Stimulated activated CD8-positive, alpha-beta memory T cell treated with anti-CD3 and anti-CD28 coated beads, Interleukin-2, amount 100 ng/mL, for 1 hour (primary cell): Measurements from ENCODE around the gene AK3.

Experiments used
- DNase-seq, 2 donors: peaks; one replicate each; pipeline ENCODE4 v3.0.0-alpha.2; 2020; ENCODE audit warnings: low read depth in 2 of 2

The AK3 gene

DNA sequence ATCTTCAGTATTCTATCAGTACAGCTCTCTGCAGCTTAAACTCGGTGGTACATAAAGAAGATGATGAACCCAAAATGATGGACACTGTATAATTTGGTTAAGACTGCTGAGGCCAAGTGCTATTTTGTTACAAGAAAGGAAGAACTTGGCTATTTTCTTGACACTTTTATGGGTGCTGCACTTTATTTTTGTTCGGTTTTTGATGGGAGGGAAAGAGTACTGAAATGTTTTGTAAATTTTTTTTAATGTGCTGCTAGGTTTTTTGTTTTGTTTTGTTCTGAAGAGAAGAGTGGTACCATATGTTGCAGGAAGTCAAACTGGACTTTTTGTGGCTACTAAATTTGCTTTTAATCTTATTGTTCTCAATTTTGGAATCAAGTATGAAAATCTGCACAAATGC, 35.0 kb downstream of the AK3 start:
- no peak for DNase-seq

DNA sequence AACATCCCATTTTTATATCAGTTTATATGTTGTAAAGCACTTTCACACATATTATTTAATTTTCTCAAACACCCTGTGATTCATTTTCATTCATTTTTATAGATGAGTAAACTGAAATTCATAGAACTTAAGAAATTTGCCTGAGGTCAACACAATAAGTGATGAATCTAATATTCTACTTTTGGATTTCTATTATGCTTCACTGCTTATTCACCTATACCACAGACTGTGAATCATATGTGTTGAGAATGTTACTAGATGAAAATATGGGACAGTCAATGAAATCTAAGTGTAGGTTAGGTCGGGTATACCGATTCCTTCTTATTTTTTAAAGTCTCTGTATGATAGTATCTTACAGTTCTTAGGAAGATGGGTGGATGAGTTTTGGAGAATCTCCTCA, 36.9 kb downstream of the AK3 start:
- DNase-seq = no peak

DNA sequence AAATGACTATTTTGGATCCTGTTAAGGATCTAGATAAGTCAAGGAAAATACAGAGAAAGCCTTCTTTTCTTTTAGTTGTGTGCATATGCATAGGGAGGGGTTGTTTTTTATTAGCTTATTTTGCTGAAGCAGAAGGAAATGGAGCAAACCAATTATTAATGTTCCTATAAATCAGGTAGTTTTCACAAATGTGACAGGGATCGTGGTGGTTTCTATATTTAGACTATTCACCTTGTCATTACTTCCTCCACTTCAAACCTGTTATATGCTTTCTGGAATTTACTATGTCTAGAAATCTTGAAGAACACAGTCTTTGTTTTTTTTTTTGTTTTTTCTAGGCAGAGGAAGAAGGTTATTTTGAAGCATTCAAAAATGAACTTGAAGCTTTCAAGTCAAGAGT, 39.5 kb downstream of the AK3 start:
- no peak for DNase-seq

DNA sequence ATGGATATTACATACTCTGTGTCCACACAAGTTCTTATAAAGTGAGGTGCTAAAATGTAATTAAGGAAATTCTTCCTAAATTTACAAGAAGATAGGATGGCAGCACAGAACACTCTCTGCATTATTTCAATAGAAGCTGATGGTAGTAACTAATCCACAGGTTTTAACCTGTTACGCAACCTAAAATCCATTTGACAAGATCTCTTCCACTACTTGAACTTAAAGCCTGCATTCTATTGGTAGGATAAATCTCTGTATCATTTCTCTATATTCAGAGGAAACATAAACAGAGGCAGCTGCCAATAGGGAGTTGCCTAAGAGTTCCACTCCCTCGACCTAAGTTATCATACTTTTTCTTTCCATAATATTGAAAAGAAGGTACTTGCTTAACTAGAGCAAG, 40.1 kb downstream of the AK3 start:
- no peak for DNase-seq

DNA sequence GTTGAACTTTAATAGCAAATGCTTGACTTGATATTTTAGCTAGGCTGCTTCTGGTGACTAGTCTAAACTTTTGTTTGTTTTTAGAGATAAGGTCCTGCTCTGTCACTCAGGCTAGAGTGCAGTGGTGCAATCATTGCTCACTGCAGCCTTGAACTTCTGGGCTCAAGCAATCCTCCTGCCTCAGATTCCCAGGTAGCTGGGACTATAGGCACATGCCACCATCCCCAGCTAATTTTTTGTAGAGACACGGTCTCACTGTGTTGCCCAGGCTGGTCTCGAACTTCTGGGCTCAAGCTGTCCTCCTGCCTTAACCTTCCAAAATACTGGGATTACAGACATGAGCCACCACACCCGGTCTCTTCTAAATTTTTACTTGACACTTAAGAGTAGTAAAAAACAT, 40.9 kb downstream of the AK3 start:
- no peak for DNase-seq

DNA sequence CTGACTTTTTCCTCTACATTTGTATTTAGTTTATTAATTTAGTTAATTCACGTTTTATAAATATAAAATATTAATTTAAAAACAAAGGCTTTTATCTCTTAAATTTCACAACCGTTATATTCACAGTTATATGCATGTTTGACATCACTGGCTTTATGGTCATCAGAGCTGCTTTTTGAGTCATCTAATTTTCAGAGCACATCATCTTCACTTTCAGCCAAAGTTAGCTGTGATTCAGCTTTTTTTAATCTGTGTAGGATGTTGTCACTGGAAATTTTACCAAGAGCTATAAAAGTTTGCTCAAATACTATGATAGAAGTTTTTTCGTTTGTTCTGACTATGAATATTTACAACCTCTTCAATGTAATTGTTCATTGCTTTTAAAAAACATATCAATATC, 49.2 kb downstream of the AK3 start:
- no peak for DNase-seq

DNA sequence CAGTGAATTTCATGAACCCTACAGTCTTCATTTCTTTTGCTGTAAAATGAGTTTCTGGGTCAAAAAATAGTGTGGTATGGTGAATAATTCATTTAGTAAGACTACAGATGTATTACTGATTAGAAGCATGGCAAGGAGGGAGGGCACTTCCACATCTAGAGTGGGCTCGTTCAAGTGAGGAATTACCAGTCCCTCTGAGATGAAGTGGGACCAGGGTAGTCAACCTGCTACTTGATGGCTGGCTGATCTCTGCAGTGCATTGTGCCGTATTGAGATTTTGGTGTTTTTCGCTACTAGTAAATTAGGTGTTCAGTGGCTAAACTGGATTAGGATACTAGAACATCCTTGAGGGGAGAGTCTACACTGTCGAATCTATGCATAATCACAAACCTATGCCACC, 50.9 kb downstream of the AK3 start:
- DNase-seq = no peak

DNA sequence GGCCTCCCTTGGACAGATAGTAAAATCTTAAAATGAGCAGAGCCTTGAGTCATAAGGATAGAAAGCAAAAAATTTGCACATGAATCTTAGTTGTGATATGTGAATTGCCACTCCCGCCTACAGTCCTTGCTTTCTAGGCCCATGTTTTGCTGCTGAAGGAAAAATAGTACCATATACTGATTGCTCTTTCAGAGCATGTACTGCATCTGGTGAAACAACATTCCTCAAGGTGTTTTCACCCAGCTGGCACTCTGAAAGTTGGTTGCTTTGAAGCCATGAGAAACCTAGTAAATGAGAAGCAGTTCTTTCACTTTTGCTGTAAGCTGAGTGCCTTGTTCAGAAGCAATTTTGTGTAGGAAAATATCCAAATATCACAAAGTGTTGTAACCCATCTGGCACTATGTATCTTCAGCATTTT, 51.3 kb downstream of the AK3 start:
- DNase-seq = no peak

DNA sequence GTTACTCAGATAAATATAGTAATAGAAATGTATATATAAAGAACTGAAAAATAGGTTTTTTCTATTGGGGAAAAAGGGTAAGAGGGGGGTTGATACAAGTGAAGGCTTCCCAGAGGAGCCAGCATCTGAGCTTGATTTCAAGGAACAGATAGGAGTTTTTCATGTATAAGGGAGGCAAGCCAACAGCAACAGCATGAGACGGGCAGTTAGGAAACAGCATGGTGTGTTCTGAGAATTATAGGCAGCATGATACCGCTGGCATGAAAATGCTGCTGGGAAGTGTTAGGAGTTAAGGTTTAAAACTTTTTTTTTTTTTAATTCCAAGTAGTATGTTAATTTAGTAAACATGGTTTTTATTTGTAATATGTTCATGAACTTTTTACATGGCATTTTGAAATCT, 52.0 kb downstream of the AK3 start:
- DNase-seq = no peak

DNA sequence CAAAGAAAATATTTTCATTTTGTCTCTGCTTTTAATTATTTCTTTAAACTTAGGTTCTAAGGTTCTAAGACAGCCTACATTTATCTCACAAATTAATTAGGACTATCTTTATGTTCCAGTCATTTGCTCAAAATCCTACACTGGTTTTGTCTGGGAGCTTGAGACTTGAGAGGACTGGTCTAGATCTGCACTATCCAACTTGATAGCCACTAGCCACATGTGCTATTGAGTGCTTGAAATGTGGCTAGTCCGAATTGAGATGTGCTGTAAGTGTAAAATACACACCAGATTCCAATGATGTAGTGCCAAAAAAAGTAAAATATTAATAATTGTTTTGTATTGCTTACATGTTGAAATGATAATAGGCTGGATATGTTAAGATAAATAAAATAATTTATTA, 54.4 kb downstream of the AK3 start:
- DNase-seq = no peak

DNA sequence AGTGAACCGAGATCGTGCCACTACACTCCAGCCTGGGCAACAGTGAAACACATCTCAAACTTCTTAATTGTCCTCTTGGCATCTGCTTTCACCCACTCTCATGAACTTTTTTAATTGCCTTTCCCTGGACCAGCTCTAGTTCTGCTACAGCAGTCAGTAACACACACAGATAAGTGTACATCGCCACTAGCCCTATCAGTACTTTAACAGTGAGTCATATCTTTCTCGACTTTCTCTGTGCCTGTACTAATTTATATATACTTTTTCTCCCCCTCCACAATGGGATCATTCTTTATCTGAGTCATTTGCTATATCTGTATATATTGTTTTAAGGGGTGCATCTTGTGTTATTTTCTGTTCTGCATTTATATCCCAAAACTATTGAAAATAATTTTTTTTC, 54.9 kb downstream of the AK3 start:
- no peak for DNase-seq

DNA sequence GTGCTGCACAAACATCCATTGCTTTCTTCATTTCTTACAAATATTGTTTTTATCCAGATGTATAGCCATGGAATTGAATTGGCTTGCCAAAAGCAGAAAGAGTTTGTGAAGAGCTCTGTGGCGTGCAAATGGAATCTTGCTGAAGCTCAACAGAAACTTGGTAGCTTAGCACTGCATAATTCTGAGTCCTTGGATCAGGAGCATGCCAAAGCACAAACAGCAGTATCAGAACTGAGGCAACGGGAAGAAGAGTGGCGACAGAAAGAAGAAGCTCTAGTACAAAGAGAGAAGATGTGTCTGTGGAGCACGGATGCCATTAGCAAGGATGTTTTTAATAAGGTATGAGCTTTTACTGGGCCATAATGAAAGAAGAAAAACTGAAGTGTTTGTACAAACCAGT, 56.2 kb downstream of the AK3 start:
- DNase-seq = no peak

DNA sequence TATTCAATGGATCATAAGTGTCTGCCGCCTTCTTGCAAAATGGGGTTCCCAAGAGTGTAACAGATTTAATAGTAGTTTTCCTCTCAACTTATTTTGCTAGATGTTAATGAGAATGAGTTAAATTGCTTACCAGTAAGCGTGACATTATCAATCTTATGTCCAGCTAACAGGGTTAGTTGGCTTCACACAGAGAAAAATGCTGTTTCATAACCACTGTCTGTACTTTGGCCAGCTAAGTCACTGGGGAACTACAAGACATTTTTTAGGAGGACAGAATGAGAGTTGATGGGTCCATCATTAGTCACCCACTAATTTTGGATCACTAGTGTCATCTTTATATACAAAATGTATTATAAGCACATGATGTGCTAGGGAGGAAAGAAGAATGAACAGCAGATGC, 60.3 kb downstream of the AK3 start:
- DNase-seq = no peak

DNA sequence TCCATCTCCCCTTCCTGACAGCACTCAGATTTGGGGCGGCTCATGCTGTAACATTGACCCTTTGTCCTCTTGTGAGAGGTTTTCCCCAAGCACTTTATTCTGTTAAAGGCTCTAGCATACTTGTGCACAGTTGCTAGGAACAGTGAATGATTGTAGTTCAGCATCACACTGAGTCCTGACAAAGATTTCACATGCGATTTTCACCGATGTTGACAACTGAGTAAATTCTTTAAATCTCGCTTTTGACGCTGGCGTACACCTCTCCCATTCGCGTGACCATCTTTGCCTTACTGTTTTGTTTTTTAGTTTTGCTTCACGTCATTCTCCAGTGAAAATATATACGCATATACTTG, 60.9 kb downstream of the AK3 start:
- no peak for DNase-seq

DNA sequence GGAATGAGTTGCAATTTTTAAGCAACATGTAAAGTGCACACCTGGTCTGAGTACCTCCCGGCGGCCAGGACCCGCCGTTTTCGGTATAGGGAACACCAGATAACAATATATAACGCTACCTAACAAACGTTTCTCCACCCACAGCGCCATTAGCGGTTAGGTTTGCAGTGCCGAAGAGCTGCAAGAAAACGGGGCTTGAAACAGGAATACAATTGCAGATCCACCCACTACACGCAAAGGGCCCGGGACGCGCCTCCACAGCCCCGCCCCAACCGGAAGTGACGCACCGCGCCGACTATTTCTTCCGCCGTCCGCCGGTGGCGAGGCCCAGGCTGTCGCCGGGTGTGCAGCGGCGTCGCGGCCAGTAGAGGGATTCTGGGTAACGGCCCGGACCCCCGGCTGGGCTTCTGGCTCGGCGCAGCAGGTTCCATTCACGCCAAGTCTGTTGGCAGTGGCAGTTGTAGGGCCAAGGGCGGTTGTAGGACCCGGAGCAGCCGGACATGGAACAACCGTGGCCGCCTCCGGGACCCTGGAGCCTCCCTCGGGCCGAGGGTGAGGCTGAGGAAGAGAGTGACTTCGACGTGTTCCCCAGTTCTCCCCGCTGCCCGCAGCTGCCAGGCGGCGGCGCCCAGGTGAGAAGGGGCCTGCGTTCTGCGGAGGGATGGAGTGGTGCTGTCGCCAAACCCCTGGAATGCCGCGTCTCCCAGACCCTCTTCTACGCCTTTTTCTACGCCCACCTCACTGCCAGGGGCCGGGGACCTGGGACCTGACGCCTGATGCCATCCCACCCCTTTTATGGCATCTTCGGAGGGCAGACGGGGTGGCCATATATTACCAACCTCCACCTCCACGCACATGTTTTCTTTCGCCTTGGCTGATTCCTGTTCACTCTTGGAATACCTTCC, 61.5 kb downstream of the AK3 start, which contains the start of gene CDC37L1:
Gene CDC37L1, plus strand, starts transcription at position 302 of the 905 bp plus-strand sequence. Its CDS starts 199 bp downstream, at position 501.
- DNase-seq = peak; percentile 98 to 99

DNA sequence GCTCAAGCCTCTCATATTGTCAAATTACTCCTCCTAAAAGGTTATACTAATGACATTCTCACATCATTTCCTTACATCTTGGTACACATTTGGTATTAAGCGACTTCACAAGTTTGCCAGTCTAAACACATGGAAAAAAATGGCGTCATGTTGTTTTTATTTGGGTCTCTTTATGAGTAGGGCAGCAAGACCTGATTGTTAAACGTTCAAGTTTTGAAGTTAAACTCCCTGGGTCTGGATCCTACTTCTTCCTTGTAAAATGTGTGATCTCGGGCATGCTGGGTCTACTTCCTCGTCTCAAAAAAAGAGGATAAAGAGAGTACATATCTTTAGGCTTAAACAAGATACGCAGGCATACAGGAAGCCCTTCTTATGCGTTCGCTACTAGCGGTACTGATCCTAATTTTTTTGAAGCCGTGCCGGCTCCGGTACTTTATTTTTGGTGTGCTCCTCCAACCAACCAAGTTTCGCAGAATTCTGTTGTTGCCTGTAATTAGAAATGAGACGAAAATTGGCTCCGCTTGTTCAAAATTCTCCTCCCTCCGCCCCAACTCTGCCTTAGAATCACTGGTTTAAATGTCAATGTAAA, 62.2 kb downstream of the AK3 start:
- no peak for DNase-seq

DNA sequence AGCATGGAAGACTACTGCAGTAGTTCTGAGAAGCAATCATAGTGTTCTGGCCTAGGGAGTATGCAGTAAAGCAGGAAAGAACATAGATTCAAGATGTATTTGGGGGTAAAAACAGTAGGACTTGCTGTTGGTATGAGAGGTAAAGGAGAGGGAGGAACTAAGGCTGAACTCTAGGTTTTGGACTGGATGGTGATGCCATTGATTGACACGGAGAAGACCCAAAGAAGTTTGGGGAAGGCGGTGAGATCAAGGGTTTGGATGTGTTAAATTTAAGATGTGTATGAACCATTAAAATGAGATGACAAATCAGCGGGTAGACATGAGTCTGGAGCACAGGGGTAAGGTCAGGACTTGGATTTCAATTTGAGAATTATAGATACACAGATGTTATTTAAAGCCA, 63.6 kb downstream of the AK3 start:
- DNase-seq = no peak

DNA sequence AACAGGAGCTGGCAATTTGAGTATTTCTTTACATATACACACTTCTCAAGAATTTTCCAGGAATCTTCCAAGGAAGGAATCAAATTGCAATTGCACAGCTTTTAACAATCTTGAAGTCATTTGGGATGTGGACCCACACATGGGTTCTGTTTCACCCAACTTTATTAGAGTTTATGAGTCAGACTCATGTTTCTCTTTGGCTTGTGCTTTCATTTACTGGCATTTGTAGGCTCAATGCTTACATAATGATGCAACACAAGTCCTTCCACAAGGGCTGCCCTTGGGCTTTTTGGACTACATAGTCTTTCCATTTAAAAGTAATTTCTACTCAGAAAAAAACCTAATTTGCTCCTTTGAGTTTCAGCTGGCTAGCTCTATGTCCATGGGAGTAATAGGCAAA, 66.2 kb downstream of the AK3 start:
- DNase-seq = no peak

DNA sequence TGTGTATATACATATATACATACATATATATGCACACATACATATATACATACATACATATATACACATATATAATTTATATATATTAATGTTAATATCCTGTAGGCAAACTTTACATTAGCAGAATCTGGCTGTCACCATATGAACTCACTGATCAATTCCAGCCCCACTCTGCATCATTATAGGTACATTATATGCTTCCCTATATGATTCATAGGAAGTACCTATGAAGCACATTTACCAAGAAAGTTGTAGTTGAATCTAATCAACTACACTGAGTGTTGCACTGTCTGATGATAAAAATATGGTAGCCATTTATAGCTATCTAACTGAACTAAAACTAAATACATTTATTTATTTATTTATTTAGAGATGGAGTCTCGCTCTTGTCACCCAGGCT, 69.3 kb downstream of the AK3 start:
- no peak for DNase-seq

DNA sequence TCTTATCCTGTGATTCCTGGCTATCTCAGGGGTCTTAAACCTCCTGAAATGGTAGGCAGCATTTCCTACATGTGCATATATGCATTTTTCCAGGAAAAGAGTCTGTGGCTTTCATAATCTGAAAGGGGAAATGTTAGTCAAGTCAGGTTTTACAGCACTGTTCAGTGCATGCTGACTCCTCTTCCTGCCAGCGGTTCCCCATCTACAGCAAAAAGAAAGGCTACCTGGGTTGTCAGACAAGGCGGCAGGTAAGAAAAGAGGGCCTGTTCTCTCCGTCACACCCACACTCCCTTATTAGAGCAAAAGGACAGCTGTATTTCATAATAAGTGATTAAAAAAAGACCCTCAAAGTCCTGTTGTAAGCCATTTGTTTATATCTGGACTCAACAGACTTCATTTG, 70.4 kb downstream of the AK3 start:
- DNase-seq = no peak

DNA sequence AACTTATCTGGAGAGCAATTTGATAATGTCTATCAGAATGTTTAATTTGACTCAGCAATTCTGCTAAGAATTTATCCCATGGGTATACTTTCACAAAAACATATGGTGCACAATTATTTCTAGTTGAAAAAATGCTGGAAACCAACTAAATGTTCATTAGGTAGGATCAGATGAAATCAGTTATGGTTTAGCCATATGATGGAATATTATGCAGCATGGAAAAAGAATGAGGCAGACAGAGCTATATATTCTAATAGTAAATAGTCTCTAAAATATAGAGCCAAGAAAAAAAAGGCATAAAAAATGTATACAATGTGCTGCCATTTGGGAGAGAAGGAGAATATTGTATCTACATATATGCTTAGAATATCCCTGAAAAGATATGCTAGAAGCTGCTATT, 71.1 kb downstream of the AK3 start:
- DNase-seq = no peak

DNA sequence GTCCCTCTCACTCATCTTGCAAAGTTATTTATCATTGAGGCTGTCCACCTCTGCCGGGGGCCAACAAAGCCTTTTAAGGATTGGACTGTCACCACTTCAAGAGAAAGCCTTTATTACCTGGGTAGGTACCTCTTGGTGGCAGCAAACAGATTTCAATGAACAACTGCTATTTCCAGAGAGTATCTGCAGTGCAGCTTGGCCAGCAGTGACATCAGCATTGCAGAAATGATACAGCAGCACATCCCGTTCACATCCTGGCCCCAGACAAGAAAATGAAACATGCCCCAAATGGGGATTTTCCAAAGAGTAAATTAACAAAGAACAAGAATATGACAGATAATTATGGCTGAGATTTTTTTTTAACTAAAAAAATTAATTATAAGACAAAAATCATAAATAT, 72.4 kb downstream of the AK3 start:
- no peak for DNase-seq

DNA sequence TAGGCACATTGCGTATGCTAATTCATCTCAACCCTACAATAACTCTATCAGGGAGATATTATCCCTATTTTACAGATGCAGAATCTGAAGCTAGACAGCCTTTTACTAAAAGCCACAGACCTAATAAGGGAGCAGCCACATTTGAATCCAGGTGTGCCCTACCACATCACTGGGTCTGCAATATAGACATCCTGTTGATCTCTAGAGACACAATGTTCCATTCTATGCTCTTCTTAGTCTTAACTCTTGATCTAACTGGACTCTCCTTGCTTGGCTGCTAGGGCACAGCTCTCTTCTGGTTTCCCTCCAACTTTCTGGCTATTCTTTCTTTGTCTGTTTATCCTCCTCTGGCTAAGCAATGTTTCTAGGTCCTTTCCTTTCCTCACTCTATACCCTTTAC, 73.3 kb downstream of the AK3 start:
- no peak for DNase-seq
